ENCODE data around the gene METRN.

The METRN gene

GRCh38 chr16:760065-760464 is 45.1 kb downstream of the METRN start:
- DNase-seq (ENCODE audit: low spot score): no peak

DNA sequence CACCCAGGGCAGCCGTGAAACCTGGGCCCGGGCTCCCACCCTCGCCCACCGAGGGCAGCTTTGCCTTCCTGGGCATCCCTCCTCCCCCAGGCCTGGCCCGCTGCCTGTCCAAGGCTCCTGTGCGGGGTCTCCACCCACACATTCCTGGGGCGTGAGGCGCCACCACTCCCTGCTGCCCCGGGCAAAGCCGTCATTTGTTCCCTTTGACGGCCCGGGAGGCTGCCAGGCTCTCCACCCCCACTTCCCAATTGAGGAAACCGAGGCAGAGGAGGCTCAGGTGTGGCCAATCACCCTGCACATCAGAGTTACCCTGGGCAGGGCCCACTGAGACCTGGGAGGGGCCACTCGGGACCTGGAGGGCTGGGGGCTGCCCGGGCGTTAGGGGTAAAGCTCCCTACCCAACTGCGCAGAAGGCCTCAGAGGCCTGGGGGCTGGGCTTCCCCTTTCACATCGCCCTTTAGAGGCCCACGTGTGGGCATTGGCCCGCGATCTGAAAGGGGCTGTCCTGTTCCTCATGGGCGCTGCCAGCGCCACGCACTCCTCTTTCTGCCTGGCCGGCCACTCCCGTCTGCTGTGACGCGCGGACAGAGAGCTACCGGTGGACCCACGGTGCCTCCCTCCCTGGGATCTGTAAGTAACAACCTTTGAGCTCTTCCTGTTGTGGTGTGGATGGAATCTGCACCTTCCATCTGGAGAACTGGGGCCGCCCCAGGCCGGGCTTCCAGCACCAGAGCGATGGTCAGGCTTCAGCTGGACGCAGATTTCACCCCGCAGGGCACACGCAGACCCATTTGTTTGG is 45.8 kb downstream of the METRN start, which contains the start of gene MSLN:
Gene MSLN, plus strand, starts transcription at position 190 of the 799 bp plus-strand sequence. CDS start 1,947 bp downstream, outside the sequence.
- peak; percentile 86 for DNase-seq (ENCODE audit: low spot score)

GRCh38 chr16:761625-762513 is 47.0 kb downstream of the METRN start:
- DNase-seq (ENCODE audit: low spot score): no peak

- no peak for DNase-seq (ENCODE audit: low spot score)
Observed at GRCh38 chr16:762595-763268, 47.8 kb downstream of the METRN start.

DNA sequence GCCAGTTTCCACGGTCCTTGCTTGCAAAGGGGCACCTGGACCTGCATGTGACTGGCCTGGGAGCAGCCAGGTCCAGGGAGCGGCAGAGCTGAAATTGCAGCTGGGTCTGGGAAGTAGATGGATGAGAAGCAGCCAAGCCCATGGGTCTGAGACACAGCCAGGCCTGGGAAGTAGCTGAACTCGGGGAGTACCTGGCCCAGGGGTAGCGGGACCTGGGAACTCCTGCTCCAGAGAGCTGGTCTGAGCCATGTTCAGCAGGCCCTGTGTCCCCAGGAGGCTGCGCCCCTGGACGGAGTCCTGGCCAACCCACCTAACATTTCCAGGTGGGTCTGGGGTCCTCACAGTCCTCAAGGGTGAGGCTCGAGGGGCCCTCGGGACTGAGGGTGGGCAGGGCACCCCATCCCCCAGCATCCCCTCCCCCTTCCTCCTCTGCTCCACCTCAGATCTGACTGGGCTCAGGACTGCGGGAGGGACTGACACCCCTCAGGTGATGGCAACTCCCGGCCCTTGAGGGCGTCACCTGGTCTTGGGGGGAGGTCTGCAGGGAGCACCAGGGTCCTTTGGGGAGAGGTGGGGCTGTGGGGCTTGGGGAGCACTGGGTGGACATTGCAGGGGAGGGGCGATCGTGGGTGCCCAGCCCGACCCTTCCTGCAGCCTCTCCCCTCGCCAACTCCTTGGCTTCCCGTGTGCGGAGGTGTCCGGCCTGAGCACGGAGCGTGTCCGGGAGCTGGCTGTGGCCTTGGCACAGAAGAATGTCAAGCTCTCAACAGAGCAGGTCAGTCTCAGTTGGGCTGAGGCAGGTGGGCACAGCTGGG is 48.7 kb downstream of the METRN start:
- no peak for DNase-seq (ENCODE audit: low spot score)

DNA sequence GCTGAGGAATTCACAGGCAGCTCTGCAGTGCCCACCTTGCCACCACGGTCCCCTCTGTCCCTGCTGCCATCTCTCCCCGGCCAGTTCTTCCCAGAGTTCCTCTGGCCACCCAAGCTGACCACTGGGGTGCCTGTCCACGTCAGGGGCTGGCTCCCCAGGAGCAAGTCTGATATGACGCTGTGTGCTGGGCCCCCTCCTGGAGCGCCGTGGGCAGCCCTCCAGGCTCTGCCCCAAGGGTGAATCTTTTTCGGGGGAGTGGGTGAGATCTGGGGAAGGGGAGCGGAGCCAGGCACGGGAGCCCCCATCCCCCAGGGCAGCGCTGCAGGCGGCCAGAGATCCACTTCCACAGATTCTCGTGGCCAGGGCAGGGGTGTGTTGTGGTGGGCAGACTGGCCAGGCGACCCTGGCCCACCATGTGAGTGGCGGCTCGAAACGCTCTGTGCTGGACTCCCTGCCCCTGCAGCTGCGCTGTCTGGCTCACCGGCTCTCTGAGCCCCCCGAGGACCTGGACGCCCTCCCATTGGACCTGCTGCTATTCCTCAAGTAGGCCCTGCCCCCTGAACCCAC is 49.3 kb downstream of the METRN start:
- no peak for DNase-seq (ENCODE audit: low spot score)

DNA sequence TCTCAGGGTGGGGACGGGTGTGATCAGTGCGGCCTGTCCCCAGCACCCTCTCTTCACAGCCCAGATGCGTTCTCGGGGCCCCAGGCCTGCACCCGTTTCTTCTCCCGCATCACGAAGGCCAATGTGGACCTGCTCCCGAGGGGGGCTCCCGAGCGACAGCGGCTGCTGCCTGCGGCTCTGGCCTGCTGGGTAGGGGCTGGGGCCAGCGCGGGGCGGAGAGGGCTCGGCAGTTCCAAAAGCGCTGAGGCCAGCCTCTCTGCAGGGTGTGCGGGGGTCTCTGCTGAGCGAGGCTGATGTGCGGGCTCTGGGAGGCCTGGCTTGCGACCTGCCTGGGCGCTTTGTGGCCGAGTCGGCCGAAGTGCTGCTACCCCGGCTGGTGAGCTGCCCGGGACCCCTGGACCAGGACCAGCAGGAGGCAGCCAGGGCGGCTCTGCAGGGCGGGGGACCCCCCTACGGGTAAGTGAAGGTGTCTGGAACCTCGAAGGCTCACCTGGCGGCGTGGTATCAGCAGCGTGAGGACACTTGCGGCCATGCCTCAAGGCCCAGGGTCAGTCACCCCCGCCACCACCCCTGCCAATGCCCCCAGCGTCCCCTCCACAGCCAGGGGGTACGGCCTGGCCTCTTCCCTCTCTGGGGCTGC is 50.0 kb downstream of the METRN start:
- no peak for DNase-seq (ENCODE audit: low spot score)

GRCh38 chr16:765488-765865 is 50.6 kb downstream of the METRN start:
- no peak for DNase-seq (ENCODE audit: low spot score)

DNA sequence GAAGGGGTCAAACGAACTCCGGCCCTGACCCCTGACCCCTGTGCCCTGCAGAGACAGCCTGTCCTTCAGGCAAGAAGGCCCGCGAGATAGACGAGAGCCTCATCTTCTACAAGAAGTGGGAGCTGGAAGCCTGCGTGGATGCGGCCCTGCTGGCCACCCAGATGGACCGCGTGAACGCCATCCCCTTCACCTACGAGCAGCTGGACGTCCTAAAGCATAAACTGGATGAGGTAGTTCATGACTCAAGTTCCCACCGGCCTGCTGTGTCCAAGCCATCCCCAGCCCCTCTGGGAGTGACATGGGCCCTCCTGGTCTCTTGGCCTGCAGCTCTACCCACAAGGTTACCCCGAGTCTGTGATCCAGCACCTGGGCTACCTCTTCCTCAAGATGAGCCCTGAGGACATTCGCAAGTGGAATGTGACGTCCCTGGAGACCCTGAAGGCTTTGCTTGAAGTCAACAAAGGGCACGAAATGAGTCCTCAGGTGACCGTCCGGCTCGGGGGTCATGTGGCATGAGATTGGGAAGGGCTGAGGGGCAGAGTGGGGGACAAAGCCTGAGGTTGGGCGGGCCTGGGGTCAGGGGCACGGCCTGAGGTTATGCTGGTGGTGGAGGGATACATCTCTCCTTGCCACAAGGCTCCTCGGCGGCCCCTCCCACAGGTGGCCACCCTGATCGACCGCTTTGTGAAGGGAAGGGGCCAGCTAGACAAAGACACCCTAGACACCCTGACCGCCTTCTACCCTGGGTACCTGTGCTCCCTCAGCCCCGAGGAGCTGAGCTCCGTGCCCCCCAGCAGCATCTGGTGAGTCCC is 51.3 kb downstream of the METRN start:
- no peak for DNase-seq (ENCODE audit: low spot score)

GRCh38 chr16:766820-767640 is 52.1 kb downstream of the METRN start:
- no peak for DNase-seq (ENCODE audit: low spot score)

DNA sequence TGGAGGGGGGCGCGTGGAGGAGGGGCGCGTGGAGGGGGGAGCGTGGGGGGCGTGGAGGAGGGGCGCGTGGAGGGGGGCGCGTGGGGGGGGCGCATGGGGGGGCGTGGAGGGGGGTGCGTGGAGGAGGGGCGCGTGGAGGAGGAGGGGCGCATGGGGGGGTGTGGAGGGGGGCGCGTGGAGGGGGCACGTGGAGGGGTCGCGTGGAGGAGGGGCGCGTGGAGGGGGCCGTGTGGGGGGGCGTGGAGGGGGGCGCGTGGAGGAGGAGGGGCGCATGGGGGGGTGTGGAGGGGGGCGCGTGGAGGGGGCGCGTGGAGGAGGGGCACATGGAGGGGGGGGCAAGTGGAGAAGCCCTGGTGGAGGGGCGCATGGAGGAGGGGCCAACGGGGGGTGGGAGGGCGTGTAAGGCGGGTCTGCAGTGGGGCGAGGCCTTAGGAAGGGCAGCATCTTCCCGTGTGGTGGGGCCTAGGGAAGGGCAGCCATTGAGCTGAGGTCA is 52.9 kb downstream of the METRN start:
- DNase-seq (ENCODE audit: low spot score): no peak

DNA sequence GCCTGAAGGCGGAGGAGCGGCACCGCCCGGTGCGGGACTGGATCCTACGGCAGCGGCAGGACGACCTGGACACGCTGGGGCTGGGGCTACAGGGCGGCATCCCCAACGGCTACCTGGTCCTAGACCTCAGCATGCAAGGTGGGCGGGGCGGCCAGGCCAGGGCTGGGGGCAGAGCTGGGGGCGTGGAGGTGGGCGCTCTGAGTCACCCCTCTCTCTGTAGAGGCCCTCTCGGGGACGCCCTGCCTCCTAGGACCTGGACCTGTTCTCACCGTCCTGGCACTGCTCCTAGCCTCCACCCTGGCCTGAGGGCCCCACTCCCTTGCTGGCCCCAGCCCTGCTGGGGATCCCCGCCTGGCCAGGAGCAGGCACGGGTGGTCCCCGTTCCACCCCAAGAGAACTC is 53.5 kb downstream of the METRN start:
- DNase-seq (ENCODE audit: low spot score): no peak
